Lung (tissue), 12 donors: ENCODE results near the gene ATP2B2. TPM values are rescaled to one million over a fixed set of nuclear protein-coding genes. Genes with fewer than 3 reads are reported as not detected.

Experiments
- ATAC-seq: fragments of 200-7000 bp; cut with Tn5 transposase; one replicate; pipeline ENCODE4 v1.9.1; 2020; ENCODE audit warnings: moderate number of reproducible peaks; ENCODE audit not compliant: insufficient read depth, low FRiP score
- DNase-seq, 3 donors: peaks; one replicate each; pipeline ENCODE4 v3.0.0-alpha.2; 2013 to 2017
- H3K27ac ChIP-seq, 2 donors: one replicate each; pipeline ENCODE4 v1.5.1; 2013; ENCODE audit warnings: mild to moderate bottlenecking in 2 of 2, moderate library complexity in 2 of 2, control low read depth in 1 of 2, inconsistent platforms in 1 of 2, low read depth in 1 of 2, low read length in 1 of 2
- H3K27me3 ChIP-seq, 3 donors: one replicate each; pipeline ENCODE4 v1.5.1; 2013; ENCODE audit warnings: low read length in 2 of 3; ENCODE audit not compliant: control insufficient read depth in 3 of 3, insufficient read depth in 3 of 3
- H3K36me3 ChIP-seq, 4 donors: one replicate each; pipeline ENCODE4 v1.5.1; 2013; ENCODE audit warnings: low read length in 4 of 4, mild to moderate bottlenecking in 1 of 4, moderate library complexity in 1 of 4; ENCODE audit not compliant: control insufficient read depth in 4 of 4, insufficient read depth in 4 of 4
- H3K4me1 ChIP-seq, 5 donors: one replicate each; pipeline ENCODE4 v1.5.1; 2013; ENCODE audit warnings: low read length in 5 of 5, mild to moderate bottlenecking in 2 of 5, moderate library complexity in 1 of 5; ENCODE audit not compliant: control insufficient read depth in 5 of 5, insufficient read depth in 5 of 5
- H3K4me3 ChIP-seq: one replicate; pipeline ENCODE4 v1.5.1; 2013; ENCODE audit warnings: mild to moderate bottlenecking, control low read depth, moderate library complexity
- H3K9ac ChIP-seq, 2 donors: one replicate each; pipeline ENCODE4 v1.5.1; 2013; ENCODE audit warnings: low read length in 2 of 2, control low read depth in 1 of 2; ENCODE audit not compliant: insufficient read depth in 1 of 2
- H3K9me3 ChIP-seq, 4 donors: one replicate each; pipeline ENCODE4 v1.5.1; 2013; ENCODE audit warnings: low read length in 3 of 4, mild to moderate bottlenecking in 1 of 4, moderate library complexity in 1 of 4; ENCODE audit not compliant: control insufficient read depth in 4 of 4, insufficient read depth in 3 of 4
- WGBS, 2 donors: extraction: QIAGEN DNeasy Blood & Tissue Kit; methylation state at CpG; one replicate each; pipeline ENCODE4 v1.1.7; 2013; 5-methylcytosine and 5-hydroxymethylcytosine counted together
- polyA plus RNA-seq, 2 donors: library from polyadenylated mRNA; stranded (reverse); fragments of 200-250 nt; gene quantifications; one replicate each; pipeline ENCODE4 v1.2.1, GENCODE V29; 2013
- total RNA-seq, 2 donors: library from RNA; depleted of rRNA in 1 of 2; stranded (reverse); fragments of >200 nt in 1 of 2; gene quantifications; one replicate each; pipeline ENCODE4 v1.2.1, GENCODE V29; 2014 to 2021
- TF ChIP-seq, protein P1 (sequence below): IDR thresholded peaks from 2 replicates; pipeline ENCODE4 v1.5.1; 2012; ENCODE audit warnings: mild to moderate bottlenecking; ENCODE audit errors: control extremely low read depth, extremely low read depth
- donor health status: control.
- donor health status: control.
- donor health status: Bipolar disorder and iron deficiency.
- donor health status: healthy.
- donor health status: DM: yes; HTN: yes; CAD: no.

The ATP2B2 gene
- total and polyA plus RNA-seq, 4 donors = 0.06 TPM; not detected in 3

GRCh38 chr3:10364806-10365205, 140.6 kb downstream of the ATP2B2 start:
- no peaks in the 10 kb centered on the region for H3K36me3 ChIP-seq
- H3K4me1 ChIP-seq = peaks cover 0 to 8% (median 0%) of the 10 kb centered on the region in 5 donors
- H3K4me3 ChIP-seq = no peak overlapping the region
- peaks cover 0 to 6% (median 0%) of the 10 kb centered on the region in 3 donors for H3K27me3 ChIP-seq
- 87 to 93% methylated on average over 7 of the region's 7 CpGs for WGBS, 2 donors
- DNase-seq (no peak), ATAC-seq (no peak)
- H3K9ac ChIP-seq = no peak overlapping the region
- no peak overlapping the region for H3K27ac ChIP-seq
- H3K9me3 ChIP-seq = peaks cover 0 to 4% (median 0%) of the 10 kb centered on the region in 4 donors
- TF ChIP-seq, protein P1, sequence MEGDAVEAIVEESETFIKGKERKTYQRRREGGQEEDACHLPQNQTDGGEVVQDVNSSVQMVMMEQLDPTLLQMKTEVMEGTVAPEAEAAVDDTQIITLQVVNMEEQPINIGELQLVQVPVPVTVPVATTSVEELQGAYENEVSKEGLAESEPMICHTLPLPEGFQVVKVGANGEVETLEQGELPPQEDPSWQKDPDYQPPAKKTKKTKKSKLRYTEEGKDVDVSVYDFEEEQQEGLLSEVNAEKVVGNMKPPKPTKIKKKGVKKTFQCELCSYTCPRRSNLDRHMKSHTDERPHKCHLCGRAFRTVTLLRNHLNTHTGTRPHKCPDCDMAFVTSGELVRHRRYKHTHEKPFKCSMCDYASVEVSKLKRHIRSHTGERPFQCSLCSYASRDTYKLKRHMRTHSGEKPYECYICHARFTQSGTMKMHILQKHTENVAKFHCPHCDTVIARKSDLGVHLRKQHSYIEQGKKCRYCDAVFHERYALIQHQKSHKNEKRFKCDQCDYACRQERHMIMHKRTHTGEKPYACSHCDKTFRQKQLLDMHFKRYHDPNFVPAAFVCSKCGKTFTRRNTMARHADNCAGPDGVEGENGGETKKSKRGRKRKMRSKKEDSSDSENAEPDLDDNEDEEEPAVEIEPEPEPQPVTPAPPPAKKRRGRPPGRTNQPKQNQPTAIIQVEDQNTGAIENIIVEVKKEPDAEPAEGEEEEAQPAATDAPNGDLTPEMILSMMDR = no peak

- H3K36me3 ChIP-seq = no peaks in the 10 kb centered on the region
- TF ChIP-seq, protein P1 = no peak
- no peak overlapping the region for H3K27ac ChIP-seq
- H3K9me3 ChIP-seq = peaks cover 0 to 4% (median 0%) of the 10 kb centered on the region in 4 donors
- H3K4me3 ChIP-seq = no peak overlapping the region
- H3K27me3 ChIP-seq = peaks cover 0 to 6% (median 0%) of the 10 kb centered on the region in 3 donors
- DNase-seq (no peak), ATAC-seq (no peak)
- H3K4me1 ChIP-seq = no peaks in the 10 kb centered on the region
- H3K9ac ChIP-seq = no peak overlapping the region
- 63 to 85% methylated on average over 1 of the region's 1 CpG for WGBS, 2 donors
Observed at GRCh38 chr3:10363935-10364334, 141.5 kb downstream of the ATP2B2 start.

GRCh38 chr3:10361375-10361774, 144.0 kb downstream of the ATP2B2 start:
- H3K9me3 ChIP-seq = peaks cover 0 to 4% (median 0%) of the 10 kb centered on the region in 4 donors
- H3K4me1 ChIP-seq = peaks cover 0 to 3% (median 0%) of the 10 kb centered on the region in 5 donors
- ATAC-seq (no peak), DNase-seq (no peak)
- no peak overlapping the region for H3K9ac ChIP-seq
- peaks cover 0 to 9% (median 0%) of the 10 kb centered on the region in 3 donors for H3K27me3 ChIP-seq
- no peak overlapping the region for H3K27ac ChIP-seq
- no peak overlapping the region for H3K4me3 ChIP-seq
- no peaks in the 10 kb centered on the region for H3K36me3 ChIP-seq
- TF ChIP-seq, protein P1 = no peak
- 58 to 65% methylated on average over 5 of the region's 5 CpGs for WGBS, 2 donors

GRCh38 chr3:10360478-10360877, 144.9 kb downstream of the ATP2B2 start:
- no peak for DNase-seq
- Histone ChIP-seq H3K4me1 (peaks cover 0 to 3% (median 0%) of the 10 kb centered on the region in 5 donors), H3K27me3 (peaks cover 0 to 9% (median 0%) of the 10 kb centered on the region in 3 donors), H3K9me3 (peaks cover 0 to 2% (median 0%) of the 10 kb centered on the region in 4 donors), H3K27ac (no peak overlapping the region), H3K9ac (no peak overlapping the region), H3K36me3 (no peaks in the 10 kb centered on the region), H3K4me3 (no peak overlapping the region)
- ATAC-seq = no peak
- 93 to 97% methylated on average over 7 of the region's 7 CpGs for WGBS, 2 donors
- TF ChIP-seq, protein P1 = no peak
